ENCODE measurements around the gene DEFB118. TPM values are rescaled to one million over a fixed set of nuclear protein-coding genes. Genes with fewer than 3 reads are reported as not detected.

DEFB118 gene
- total RNA-seq, 1 donor from 2014 or later: not detected

Other genes starting within 250 kb of the DEFB118 start
- not detected for gene DEFB115, start 110.9 kb upstream of the DEFB118 start, total RNA-seq
- not detected for gene DEFB116, start 60.0 kb upstream of the DEFB118 start, total RNA-seq
- not detected for gene DEFB119, start 22.0 kb downstream of the DEFB118 start, total RNA-seq
- gene DEFB121, start 37.6 kb downstream of the DEFB118 start, total RNA-seq: not detected
- not detected for gene DEFB123, start 72.0 kb downstream of the DEFB118 start, total RNA-seq
- not detected for gene DEFB124, start 106.5 kb downstream of the DEFB118 start, total RNA-seq
- 1.5 TPM for gene REM1, start 106.7 kb downstream of the DEFB118 start, total RNA-seq
- gene HM13, start 145.8 kb downstream of the DEFB118 start, total RNA-seq: 40.9 TPM
- 89.5 TPM for gene ID1, start 236.7 kb downstream of the DEFB118 start, total RNA-seq